Cardiac fibroblast (primary cell): Measurements from ENCODE around the gene MEIKIN.

Experiments used
- DNase-seq, 2 donors: peaks; one replicate each; pipeline versions ENCODE4 v3.0.0 to v3.0.0-alpha.2; 2010; ENCODE audit warnings: low read depth in 2 of 2
- H3K4me3 ChIP-seq, 2 donors: replicated peaks in 1 of 2; 1 replicate in 1 of 2; 2 replicates in 1 of 2; pipeline ENCODE4 v1.5.1; 2011; ENCODE audit warnings: low read depth in 2 of 2, low read length in 2 of 2, mild to moderate bottlenecking in 2 of 2, moderate library complexity in 1 of 2
- CTCF ChIP-seq: IDR thresholded peaks from one replicate; pipeline ENCODE4 v1.5.1; 2011; ENCODE audit warnings: low read depth, mild to moderate bottlenecking, low read length, inconsistent platforms

Gene MEIKIN

GRCh38 chr5:131758520-131758900 lies 187.0 kb downstream of the MEIKIN start:
- TF ChIP-seq CTCF, result no peak
- DNase-seq, result no peak
- no peak overlapping the region for H3K4me3 ChIP-seq

- TF ChIP-seq CTCF, result no peak
- no peak overlapping the region for H3K4me3 ChIP-seq
- no peak for DNase-seq
Observed at GRCh38 chr5:131757830-131758519, 187.5 kb downstream of the MEIKIN start.
